ENCODE results near the gene LCN9. TPM values are rescaled to one million over a fixed set of nuclear protein-coding genes. Genes with fewer than 3 reads are reported as not detected.
A peak's percentile ranks its signal among the peaks of the same experiment; 100 is the strongest.

Gene LCN9
- total RNA-seq, 1 experiment from 2014 or later: not detected

- no peak for DNase-seq (ENCODE audit: extremely low read depth, low read depth)
Observed at GRCh38 chr9:135695036-135695435, 31.9 kb downstream of the LCN9 start.

GRCh38 chr9:135695642-135696041 lies 32.5 kb downstream of the LCN9 start:
- no peak for DNase-seq (ENCODE audit: extremely low read depth, low read depth)

- no peak for DNase-seq (ENCODE audit: extremely low read depth, low read depth)
Observed at GRCh38 chr9:135696446-135696845, 33.3 kb downstream of the LCN9 start.

- DNase-seq (ENCODE audit: extremely low read depth, low read depth): no peak
Observed at GRCh38 chr9:135697226-135697625, 34.1 kb downstream of the LCN9 start.

GRCh38 chr9:135698236-135698635 lies 35.1 kb downstream of the LCN9 start:
- DNase-seq (ENCODE audit: extremely low read depth, low read depth): no peak

- no peak for DNase-seq (ENCODE audit: extremely low read depth, low read depth)
Observed at GRCh38 chr9:135698767-135699166, 35.7 kb downstream of the LCN9 start.

GRCh38 chr9:135699440-135699839 lies 36.3 kb downstream of the LCN9 start, which contains the start of gene SOHLH1:
TSS of gene SOHLH1 (minus strand) at chr9:135699481. CDS start at chr9:135699467, 14 bp downstream.
- DNase-seq (ENCODE audit: extremely low read depth, low read depth): no peak

- no peak for DNase-seq (ENCODE audit: extremely low read depth, low read depth)
Observed at GRCh38 chr9:135700525-135700924, 37.4 kb downstream of the LCN9 start.

- no peak for DNase-seq (ENCODE audit: extremely low read depth, low read depth)
Observed at GRCh38 chr9:135701067-135701958, 38.2 kb downstream of the LCN9 start.

- peak; percentile 37 for DNase-seq (ENCODE audit: extremely low read depth, low read depth)
Observed at GRCh38 chr9:135701959-135702721, 39.0 kb downstream of the LCN9 start, which contains the start of gene KCNT1. TSS of gene KCNT1 (plus strand) at chr9:135702185. CDS start at chr9:135702259, 74 bp downstream.

- DNase-seq (ENCODE audit: extremely low read depth, low read depth): no peak
Observed at GRCh38 chr9:135703726-135704125, 40.6 kb downstream of the LCN9 start.

- DNase-seq (ENCODE audit: extremely low read depth, low read depth): no peak
Observed at GRCh38 chr9:135704483-135704882, 41.4 kb downstream of the LCN9 start.

GRCh38 chr9:135705376-135705775 lies 42.3 kb downstream of the LCN9 start:
- DNase-seq (ENCODE audit: extremely low read depth, low read depth): no peak

GRCh38 chr9:135706288-135706687 lies 43.2 kb downstream of the LCN9 start:
- no peak for DNase-seq (ENCODE audit: extremely low read depth, low read depth)

- no peak for DNase-seq (ENCODE audit: extremely low read depth, low read depth)
Observed at GRCh38 chr9:135707252-135708138, 44.4 kb downstream of the LCN9 start.

GRCh38 chr9:135708164-135708563 lies 45.1 kb downstream of the LCN9 start:
- DNase-seq (ENCODE audit: extremely low read depth, low read depth): no peak

- DNase-seq (ENCODE audit: extremely low read depth, low read depth): no peak
Observed at GRCh38 chr9:135711391-135711790, 48.3 kb downstream of the LCN9 start.

GRCh38 chr9:135711881-135712280 lies 48.8 kb downstream of the LCN9 start:
- DNase-seq (ENCODE audit: extremely low read depth, low read depth): no peak

GRCh38 chr9:135712613-135713295 lies 49.6 kb downstream of the LCN9 start:
- no peak for DNase-seq (ENCODE audit: extremely low read depth, low read depth)

All from NCI-H460 (cell line).